GM12878 (cell line): ENCODE data around the gene SIPA1.

Source experiments
- ATF3 ChIP-seq: IDR thresholded peaks from 2 replicates; pipeline ENCODE4 v1.6.1; 2011; ENCODE audit warnings: low read depth, mild to moderate bottlenecking, low read length, moderate library complexity, borderline replicate concordance; ENCODE audit errors: extremely low read depth
- CEBPB ChIP-seq, 2 experiments: fragments of 150-350 bp in 1 of 2; IDR thresholded peaks; 2 replicates each; pipeline ENCODE4 v1.6.1; 2012 to 2014; ENCODE audit warnings: low read depth in 2 of 2, low read length in 2 of 2, borderline replicate concordance in 1 of 2, inconsistent platforms in 1 of 2
- CREM ChIP-seq: IDR thresholded peaks from 2 replicates; pipeline ENCODE4 v1.6.1; 2014; ENCODE audit warnings: antibody characterized with exemption, low read depth
- CTCF ChIP-seq, 3 experiments: IDR thresholded peaks in 2 of 3; conservative IDR thresholded peaks in 1 of 3; 2 replicates each; pipeline ENCODE4 v1.5.1; 2011; ENCODE audit warnings: low read depth in 3 of 3, low read length in 3 of 3, mild to moderate bottlenecking in 3 of 3, control low read depth in 2 of 3, moderate library complexity in 2 of 3, inconsistent platforms in 1 of 3, mixed read lengths in 1 of 3; ENCODE audit not compliant: control insufficient read depth in 2 of 3, insufficient read depth in 1 of 3; ENCODE audit errors: extremely low read depth in 1 of 3
- MTA3 ChIP-seq: IDR thresholded peaks from 2 replicates; pipeline ENCODE4 v1.6.1; 2012; ENCODE audit warnings: low read length, inconsistent platforms, borderline replicate concordance
- POLR2A ChIP-seq: IDR thresholded peaks from 2 replicates; pipeline ENCODE4 v1.6.1; 2011; ENCODE audit warnings: low read depth, mild to moderate bottlenecking, low read length
- RBBP5 ChIP-seq: fragments of 200-600 bp; sonication (generic); conservative IDR thresholded peaks from 2 replicates; pipeline ENCODE4 v1.6.1; 2016
- SUZ12 ChIP-seq: fragments of 200-600 bp; sonication (generic); IDR thresholded peaks from one replicate; pipeline ENCODE4 v1.6.1; 2018; ENCODE audit warnings: antibody characterized with exemption, mild to moderate bottlenecking; ENCODE audit not compliant: unreplicated experiment
- TBL1XR1 ChIP-seq: IDR thresholded peaks from 2 replicates; pipeline ENCODE4 v1.6.1; 2012; ENCODE audit warnings: low read depth, low read length, improper control_type of control experiment
- TCF7 ChIP-seq: IDR thresholded peaks from 2 replicates; pipeline ENCODE4 v1.6.1; 2014; ENCODE audit warnings: antibody characterized with exemption, borderline replicate concordance
- ZBED1 ChIP-seq: IDR thresholded peaks from 2 replicates; pipeline ENCODE4 v1.6.1; 2016; ENCODE audit warnings: borderline replicate concordance
- ZSCAN29 ChIP-seq: fragments of 450-650 bp; IDR thresholded peaks from 2 replicates; pipeline ENCODE4 v1.6.1; 2017; ENCODE audit warnings: mild to moderate bottlenecking, moderate library complexity
- ZZZ3 ChIP-seq: IDR thresholded peaks from 2 replicates; pipeline ENCODE4 v1.6.1; 2011; ENCODE audit warnings: low read depth; ENCODE audit not compliant: control insufficient read depth, insufficient read length

GRCh38 chr11:65625628-65626342, 12.1 kb upstream of the SIPA1 start:
- TF ChIP-seq ZSCAN29 (no peak), SUZ12 (no peak), CEBPB (IDR thresholded peaks at IDR 0.05; ENCODE audit: borderline replicate concordance in 1 of 2, low read depth in 2 of 2, low read length in 2 of 2) (no peak), TBL1XR1 (no peak), CTCF (IDR thresholded peaks at IDR 0.05 in 2 of 3, conservative IDR thresholded peaks at IDR 0.05 in 1 of 3; ENCODE audit: control insufficient read depth in 2 of 3, extremely low read depth in 1 of 3, insufficient read depth in 1 of 3, low read depth in 3 of 3, low read length in 3 of 3) (peak; percentile 60 to 87 (median 85)), RBBP5 (no peak), POLR2A (no peak), ATF3 (no peak), ZZZ3 (no peak), MTA3 (no peak), ZBED1 (no peak), TCF7 (no peak), CREM (no peak)
